ENCODE results near the gene LYPD6.
"Not testable (repeated sequence)": the region's sequence is repeated elsewhere in the genome, so short reads cannot be mapped to it uniquely, and the experiment has no call there.

The LYPD6 gene, protein sequence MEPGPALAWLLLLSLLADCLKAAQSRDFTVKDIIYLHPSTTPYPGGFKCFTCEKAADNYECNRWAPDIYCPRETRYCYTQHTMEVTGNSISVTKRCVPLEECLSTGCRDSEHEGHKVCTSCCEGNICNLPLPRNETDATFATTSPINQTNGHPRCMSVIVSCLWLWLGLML

DNA sequence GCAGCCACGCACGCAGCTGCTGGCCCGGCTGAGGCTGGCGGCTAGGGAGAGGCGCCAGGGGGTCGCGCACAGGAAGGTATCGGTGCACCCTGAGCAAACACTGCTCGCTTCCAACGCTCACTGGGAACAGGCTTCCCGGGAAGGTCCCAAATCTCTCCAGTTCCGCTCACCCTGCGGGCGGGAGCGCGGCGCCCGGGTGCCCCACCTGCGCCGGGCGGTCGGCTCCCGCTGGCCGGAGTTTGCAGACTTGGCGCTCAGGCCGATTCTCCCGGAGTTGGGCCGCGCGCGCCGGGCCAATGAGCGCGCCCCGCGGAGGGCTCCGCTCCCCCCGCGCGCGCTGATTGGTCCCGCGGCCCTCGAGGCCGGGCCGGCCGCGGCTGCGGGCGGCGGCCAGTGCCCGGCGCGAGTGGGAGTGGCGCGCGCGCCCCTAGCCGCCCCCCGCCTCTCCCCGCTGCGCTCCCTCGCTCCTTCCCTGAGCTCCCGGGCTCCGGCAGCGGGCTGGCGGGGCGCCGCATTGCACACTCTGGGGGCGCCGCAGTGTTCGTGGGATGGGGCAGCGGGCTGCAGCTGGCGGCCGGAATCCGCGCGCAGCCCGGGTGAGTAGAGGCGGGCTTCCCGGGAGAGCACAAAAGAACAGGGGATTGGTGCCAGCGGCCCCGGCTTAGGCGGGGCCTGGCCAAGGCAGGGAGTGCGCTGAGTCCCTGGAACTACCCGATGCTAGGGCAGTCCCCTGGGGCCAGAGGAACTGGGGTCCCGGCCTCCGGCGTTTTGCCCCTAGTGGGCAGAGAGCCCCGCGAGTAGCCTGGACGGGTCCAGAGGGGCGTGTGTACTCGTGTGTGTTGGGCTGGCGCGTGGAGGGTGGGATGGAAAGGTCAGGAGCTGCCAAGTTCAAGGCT is at the start of gene LYPD6:
Gene LYPD6, plus strand, starts transcription at position 461 of the 896 bp plus-strand sequence. CDS start 107,122 bp downstream, outside the sequence.
- peak; percentile 79 for DNase-seq

DNA sequence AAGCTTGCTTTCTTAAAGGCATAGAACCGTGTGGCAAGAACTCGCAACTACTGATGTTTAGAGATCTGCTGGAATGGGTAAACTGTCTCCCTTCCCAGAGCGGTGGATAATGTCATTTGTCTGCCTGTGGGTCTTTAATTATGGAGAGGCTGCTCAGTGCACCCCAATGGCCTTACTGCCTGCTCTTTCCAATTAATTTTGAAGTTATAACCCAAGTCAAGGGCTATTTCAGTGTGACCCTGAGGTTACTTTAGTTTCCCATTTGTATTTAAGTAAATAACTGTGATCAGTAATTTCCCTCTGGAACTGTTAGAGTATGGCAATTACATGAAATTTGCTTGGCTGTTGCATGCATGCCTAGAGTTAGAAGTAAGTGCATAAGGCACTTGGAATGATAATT is 48.9 kb upstream of the LYPD6 start:
- no peak for DNase-seq

DNA sequence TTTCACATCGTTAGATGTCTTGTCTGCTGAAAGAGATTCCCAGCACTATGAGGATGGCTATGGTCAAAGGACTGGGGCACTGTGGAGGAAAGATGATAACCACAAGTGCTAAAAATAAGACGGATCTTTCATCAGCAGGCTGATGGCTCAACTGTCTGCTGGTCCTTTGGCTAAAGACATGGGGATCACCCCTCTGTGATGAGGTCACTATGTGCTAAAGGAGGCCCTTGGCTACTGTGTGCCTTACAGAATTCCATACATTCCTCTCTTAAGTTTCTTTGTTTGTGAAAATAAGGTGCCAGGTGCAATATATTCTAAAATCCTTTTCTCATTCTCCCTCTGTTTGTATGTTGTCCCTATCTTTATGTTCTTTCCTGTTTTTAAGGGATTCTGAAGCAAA is 39.7 kb upstream of the LYPD6 start:
- no peak for DNase-seq

DNA sequence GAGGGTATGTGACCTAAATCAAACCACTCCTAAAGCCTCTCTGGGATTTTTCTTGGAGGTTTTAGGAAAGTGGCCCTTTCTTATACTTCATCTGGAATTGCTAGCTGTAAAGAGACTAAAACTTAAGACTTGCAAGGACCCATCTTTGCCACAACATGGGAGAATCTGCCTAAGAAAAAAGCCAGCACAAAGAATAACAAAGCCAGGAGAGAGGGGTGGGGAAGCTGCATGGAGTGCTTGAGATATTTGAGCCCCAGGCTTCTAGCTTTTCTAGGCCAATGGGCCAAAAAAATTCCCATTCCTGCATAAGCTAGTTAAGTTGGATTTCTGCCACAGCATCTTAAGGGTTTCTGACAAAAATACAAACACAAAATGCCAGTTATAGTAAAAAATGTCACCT is 38.5 kb upstream of the LYPD6 start:
- no peak for DNase-seq

DNA sequence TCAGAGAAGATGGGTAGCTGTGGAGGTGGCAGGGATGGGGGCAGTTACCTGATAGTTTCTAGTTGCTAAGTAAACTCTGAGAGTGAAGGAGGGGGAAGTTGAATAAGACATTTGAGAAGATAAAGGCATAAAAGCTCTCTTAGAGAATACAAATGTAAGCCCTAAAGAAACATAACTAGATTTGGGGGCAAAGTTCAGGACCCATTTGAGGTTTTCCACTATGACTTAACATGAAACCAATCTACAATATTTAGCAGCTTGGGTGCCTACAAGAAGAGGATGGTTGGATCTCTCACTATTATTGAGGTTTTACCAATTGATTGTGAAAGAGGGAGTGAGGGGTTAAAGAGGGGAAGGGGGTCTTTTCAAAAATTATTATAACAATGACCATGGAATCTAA is 34.4 kb upstream of the LYPD6 start:
- DNase-seq, result no peak

DNA sequence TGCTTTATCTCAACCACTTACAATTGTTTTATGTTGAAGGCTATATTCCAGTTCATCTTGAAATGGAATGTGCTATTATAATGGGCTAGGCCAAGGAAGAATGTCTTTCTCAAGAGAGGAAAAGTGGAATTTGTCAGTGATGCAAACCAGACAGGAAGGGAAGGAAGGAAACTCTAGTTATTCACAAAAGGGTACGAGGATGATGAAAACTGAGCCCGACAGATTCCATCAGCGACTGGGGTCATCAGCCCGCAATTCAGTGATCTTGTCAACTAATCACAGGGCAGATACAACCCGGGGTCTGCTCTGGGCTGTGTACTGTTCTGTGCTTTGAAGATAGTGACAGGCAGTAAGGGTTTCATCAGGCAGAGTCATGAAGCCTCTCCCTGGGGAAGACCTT is 23.4 kb upstream of the LYPD6 start:
- no peak for DNase-seq

DNA sequence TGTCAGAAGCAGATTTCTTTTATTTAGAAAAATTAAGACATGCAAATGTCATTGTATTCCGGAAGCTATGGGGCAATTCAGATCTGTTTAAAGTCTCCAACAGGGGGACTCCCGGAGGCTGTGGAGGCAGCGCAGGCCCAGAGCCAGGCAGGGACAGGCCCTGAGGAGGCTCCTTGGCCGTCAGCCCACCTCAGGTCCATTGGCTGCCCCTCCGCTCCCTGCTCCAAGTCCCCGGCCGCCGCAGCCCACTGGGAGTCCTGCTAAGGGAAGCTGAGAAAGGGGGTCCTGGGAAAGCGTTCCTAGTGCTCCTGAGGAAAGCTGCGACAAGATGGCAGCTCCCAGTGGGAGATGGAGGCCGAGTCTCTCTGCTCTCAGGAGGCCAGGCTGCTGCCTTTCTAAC is 20.0 kb upstream of the LYPD6 start:
- DNase-seq, result no peak

DNA sequence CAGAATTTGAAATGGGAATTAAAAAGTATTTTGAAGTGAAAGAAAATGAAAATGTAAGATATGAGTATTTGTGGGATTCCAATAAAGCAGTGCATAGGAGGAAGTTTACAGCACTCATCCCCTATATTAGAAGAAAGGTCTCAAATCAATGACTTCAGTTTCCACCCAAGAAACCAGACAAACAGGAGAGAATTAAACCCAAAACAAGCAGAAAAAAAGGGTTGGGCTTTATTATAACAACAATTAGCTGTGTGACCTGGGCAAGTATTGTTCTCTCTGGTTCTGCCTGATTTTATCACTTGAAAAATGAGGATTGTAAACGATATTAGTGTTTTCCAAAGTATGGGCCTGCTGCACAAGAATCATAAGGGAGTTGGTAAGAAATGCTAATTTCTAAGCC is 18.3 kb upstream of the LYPD6 start:
- no peak for DNase-seq

DNA sequence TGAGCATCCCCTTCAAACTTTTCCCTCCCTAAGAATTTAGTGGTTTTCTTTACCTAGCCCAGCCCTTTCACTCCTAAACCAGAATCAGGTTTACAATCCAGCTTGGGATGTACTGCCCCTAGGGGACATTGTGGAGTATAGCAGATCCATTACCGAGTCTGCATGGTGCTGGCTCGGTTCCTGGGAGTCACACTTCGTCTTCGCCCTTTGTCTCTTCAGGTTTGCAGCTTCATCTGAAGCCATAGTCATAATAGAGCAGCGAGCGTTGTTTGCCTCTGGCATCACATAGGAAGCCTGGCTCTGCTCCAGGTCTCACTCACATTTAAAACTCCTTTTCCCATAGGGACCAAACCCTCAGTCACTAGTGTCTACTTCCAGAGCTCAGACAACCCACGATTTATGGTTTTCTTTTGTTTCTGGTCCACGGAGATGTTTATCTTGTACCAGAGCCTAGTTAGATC is 16.8 kb upstream of the LYPD6 start:
- DNase-seq, result peak; percentile 61

DNA sequence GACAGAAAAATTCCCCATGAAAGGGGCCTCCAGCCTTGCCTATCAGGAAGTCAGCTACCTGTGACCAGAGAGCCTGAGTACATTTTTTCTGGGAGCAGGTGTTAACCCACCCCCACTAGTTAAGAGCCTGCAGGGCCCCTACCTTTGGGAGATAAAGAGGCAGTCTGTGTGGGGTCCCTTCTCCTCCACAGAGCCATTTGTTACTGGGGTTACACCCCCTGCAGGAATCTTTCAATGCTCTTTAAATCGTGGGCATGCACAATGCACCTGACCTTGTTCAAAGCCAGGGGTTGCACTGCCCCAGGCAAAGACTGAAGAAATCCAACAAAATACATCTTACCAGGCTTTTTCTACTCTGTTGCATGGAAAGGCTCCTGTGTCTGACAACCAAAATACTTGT is 15.7 kb upstream of the LYPD6 start:
- no peak for DNase-seq

DNA sequence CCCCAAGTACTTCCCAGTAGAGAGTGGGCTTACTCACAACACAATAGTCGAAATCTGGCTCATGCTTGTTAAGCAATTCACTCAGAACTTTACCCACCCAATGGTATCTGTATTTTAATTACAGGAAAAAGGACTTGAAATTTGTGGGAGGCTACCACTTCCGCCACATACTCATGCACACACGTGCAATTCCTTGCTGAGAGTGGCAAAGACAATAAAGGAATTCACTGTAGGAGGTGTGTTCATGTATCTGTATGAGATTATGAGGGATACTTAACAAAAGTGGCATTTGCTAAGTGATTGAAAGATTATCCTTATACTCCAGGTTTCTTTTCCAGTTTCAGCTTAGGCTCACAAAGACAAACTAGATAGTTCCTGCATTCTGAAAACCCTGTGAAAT is 14.9 kb upstream of the LYPD6 start:
- no peak for DNase-seq

DNA sequence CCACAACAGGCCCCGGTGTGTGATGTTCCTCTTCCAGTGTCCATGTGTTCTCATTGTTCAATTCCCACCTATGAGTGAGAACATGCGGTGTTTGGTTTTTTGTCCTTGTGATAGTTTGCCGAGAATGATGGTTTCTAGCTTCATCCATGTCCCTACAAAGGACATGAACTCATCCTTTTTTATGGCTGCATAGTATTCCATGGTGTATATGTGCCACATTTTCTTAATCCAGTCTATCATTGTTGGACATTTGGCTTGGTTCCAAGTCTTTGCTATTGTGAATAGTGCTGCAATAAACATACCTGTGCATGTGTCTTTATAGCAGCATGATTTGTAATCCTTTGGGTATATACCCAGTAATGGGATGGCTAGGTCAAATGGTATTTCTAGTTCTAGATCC is 11.8 kb upstream of the LYPD6 start:
- DNase-seq, result not testable (repeated sequence)

DNA sequence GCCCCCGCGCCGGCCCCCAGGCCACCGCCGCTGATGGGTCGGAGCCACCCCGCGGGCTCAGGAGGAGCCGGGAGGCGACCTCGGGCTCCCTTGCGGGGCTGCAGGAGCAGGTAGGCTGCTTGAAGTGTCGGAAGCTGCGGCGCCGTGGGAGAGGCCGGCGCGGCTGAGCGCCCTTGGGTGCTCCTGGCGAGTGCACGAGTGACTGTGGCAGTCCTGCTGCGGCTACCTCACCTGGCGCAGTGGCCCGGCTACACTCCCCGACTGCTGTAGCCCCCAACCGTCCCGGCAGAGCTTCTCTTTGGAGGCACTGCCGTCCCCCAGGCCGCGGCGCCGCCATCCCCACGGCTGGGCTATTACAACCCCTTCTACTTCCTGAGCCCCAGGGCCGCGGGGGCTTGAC is 10.0 kb upstream of the LYPD6 start:
- no peak for DNase-seq

DNA sequence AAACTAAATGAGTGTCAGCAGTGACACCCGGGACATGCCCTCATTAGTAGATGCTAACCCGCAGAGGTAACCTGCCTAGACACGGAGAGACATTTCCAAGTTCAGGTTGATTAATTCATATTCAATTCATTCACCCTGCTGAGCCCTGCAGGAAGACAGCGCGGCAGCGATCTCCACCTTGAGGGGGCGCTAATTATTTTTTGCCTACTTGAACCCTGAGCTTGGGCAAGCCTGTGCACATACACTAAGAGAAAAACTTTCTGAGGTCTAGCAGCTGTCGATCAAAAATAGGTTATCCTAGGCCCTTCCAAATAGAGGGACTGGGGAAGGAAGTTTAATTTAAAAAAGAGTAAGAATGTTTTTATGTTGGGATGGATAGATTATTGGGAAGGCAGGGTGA is 1.3 kb upstream of the LYPD6 start:
- DNase-seq, result peak; percentile 55

DNA sequence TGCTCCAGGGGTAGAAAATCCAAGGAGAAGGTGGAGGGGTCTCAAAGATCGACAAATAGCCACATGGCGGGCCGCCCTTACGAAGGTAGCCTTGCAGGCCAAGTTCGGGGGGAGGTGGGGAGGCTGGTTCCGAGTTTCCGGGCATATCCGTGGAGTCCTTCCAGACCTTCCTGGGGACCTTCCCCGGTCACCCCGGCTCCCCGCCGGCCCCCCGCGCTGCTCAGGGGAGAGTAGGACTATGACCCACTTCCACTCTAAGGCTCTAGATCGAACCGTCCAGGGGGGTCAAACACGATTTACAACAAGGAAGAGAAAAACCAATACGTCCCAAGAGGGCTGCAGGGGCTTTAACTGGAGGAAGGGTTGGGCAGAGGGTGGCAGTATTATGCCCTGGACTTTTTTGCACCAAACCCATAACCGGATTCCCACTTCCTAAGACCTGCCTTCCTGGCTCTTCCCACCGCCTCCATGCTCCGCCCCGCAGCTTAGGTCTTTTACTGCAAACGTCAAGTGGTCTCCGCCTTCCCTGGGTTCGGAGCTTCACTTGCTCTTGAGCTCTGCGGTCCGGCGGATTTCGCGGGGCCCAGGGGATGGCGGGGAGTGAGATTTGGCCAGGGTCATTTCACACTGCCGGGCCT is 779 bp upstream of the LYPD6 start:
- peak; percentile 81 for DNase-seq

DNA sequence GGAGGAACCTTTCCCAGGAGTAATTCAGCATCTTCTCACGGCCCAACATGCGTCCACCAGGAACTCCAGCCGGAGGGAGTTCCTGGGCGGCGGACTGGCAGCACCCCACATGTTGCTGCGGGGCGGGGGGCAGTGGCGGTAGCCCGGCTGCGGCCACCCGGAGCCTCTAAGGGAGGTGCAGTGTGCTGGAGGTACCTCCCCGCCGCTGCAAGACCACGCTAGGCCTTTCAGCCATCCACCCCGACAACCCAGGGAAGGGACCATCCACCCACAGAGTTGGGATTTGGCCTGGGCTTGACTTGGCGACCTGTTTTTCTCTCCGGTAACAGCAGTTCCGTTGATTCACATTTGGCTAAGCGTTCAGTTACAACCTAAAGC is 625 bp downstream of the LYPD6 start:
- peak; percentile 12 for DNase-seq

DNA sequence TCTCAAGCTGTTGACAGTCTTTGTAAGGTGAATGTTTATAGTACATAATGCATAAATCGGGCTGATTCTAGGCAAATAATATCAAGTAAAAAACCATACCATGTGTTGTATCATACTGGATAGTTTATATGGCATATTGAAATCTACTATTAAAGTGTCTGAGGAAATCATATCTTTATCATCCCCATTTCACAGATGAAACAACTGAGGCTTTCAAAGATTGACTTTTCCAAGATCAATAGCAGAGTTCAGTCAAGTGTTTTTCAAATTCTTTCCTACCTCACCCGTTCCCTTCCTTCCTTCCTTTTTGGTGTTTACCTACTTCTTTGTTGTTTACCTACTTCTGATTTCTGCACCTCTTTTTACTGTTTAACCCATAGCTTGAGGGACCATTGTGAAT is 2.0 kb downstream of the LYPD6 start:
- DNase-seq, result no peak

DNA sequence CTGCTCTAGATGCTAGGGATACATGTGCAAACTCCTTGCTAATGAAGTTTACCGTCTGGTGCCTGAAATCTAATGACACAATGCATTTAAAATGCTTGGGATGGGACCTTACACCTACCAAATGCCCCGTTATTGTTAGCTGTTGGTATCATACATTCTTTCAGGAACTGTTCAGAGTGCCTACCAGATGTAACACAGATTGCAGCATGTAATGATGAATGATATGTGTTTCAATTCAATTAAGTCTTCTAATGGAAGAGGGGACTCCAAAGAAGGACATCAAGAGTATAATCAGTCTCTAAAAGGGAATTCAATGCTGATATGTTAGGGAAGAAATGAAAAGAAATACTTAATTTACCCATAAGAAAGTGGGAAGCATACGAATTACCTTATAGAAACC is 3.2 kb downstream of the LYPD6 start:
- no peak for DNase-seq

DNA sequence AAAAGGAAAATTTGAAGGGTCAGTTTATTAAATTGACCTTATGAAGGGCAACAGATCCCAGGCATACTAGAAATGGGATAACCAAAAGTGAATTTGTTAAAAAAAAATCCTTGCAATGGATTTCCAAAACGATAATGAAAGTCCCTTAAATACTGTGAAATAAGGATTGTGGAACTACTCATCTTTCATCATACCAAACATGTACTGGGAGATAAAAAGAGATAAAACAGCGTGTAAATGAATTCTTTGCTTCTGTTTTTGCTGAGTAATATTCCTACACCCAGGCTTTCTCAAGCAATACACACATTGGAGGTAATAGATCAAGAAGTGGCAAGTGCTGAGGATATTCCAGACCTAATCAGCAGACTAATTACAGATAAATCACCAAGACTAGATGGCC is 3.8 kb downstream of the LYPD6 start:
- no peak for DNase-seq

DNA sequence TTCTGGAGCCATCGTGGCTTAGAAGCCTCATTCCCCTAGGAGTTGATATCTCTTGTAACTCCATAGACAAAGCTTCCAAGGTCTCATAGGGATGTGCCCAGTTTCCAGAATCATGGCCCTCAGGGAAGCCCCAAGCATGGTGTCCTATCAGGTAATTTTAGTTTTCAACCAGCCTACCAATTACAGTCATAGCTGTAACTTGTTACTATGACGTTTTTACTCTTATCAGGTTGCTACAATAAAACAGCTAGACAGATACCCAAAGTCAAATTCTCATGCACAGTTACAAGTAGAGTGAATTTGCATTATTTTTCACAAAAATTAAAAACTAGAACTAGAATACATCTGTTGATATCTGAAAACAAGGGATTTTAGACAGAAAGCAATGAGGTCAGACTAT is 8.9 kb downstream of the LYPD6 start:
- DNase-seq, result no peak

DNA sequence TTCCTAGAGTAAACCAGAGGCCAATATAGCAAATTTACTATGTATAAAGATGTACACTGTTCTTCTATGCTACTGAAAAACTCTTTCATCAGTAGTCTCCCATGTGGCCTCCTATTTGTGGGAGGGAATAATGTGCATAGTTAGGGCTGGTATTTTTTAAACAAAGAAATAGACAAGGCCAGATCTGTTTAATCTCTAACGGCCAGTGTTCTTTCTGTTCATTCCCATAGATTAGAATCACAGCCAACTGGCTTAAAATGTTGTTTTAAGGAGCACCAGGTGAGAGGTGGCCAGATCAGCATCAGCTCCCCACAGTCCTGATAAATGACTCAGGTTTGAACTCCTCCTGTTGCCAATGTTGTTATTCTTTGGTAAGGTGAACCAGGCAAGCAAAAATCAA is 12.1 kb downstream of the LYPD6 start:
- DNase-seq, result no peak

DNA sequence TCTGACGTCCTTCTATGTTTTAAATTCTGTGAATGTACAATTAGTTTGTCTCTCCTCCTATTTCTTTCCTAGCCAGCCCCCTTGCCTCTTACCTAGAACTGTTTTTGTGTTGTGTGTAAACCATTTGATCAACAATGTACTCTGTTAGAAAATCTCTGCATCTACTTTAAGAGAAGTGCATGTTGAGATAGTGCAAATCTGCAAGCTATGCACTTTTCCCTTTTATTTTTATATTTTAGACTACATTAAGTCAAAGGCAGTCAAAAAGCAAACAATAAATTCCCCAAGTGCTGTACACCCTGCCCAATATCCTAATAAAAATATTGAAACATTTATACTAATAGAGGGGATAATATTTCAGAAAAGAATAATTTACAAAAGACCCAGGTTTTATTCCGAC is 13.7 kb downstream of the LYPD6 start:
- no peak for DNase-seq

DNA sequence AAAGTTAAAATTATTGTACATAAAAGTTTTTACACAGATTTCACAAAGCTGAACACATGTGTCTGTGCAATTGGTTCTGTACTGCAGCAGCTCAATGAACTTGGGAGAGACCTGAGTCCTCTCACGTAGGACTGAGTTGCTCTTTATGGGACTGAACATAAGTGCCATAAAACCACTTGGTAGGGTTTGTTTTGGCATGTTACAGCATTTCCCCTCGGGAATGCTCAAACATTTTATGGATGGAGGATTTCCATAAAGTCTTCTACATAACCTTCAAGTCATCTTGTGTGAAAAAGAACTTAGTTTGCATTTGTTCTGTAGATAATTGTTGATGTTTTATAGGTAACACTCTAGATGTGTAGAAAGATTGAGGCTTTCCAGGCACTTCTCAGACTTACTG is 15.9 kb downstream of the LYPD6 start:
- no peak for DNase-seq

DNA sequence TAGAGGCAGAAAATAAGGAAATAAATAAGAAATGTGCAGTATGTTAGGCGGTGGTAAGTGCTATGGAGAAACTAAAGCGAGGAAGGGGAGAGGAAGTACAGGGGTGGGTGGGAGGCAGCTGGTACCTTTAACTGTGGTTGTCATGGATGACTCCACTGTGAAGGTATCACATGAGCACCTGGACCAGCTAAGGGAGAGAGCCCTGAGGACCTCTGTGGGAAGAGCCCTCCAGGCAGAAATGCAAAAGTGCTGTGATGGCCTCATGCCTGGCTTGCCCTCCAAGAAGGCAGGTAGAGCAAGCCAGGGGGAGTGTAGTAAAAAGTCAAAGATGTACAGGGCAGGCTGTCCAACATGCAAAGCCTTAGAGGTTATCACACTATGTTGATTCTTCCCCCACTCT is 17.9 kb downstream of the LYPD6 start:
- no peak for DNase-seq

All from DMS53 (cell line).